DMS153 (cell line): ENCODE data around the gene RND2.
"Not testable (repeated sequence)": the region's sequence is repeated elsewhere in the genome, so short reads cannot be mapped to it uniquely, and the experiment has no call there.

Experiments used
- DNase-seq: peaks from one replicate; lab custom pipeline; 2025; lab: John Stamatoyannopoulos, UW

Gene RND2, protein sequence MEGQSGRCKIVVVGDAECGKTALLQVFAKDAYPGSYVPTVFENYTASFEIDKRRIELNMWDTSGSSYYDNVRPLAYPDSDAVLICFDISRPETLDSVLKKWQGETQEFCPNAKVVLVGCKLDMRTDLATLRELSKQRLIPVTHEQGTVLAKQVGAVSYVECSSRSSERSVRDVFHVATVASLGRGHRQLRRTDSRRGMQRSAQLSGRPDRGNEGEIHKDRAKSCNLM

DNA sequence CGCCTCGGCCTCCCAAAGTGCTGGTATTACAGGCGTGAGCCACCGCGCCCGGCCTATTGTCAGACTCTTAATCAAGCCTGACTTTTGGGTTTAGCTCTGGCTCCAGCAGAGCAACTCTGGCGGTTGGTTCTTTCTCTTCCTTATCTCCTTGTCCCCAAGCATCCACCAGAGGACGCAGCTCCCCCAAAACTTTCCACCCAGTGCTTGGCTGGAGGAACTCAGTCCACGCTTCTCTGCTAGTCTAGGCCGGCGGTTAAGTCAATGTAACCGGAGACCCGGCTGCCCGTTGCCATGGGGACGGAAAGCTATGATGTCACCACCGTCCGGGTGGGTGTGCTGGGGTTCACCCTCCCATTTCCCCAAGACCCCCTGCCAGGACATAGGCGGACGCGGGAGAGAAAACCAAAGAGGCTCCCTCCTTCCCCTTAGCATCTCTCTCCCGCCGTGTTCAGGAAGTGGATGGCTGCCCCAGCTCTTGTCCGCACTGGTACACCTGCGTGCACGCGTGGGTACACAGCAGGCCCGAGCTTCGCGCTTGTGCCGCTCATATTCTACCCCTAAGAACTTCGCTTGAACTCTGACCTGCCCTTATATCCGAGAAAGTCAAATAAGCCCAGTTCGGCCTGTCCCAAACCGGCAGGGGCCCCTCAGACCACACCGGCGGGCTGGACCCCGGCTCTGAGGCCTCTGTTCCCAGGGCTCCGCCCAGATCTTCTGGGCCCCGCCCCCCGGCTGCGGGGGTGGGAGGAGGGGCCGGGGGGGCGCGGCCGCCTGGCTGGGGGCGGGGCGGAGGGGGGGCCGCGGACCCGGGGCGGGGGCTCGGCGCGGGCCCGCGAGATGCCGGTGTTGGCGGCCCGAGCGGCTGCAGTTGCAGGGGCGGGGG, at the start of gene RND2:
Gene RND2, plus strand, starts transcription at position 825 of the 883 bp plus-strand sequence. CDS start 117 bp downstream, outside the sequence.
- DNase-seq, result peak; percentile 90

DNA sequence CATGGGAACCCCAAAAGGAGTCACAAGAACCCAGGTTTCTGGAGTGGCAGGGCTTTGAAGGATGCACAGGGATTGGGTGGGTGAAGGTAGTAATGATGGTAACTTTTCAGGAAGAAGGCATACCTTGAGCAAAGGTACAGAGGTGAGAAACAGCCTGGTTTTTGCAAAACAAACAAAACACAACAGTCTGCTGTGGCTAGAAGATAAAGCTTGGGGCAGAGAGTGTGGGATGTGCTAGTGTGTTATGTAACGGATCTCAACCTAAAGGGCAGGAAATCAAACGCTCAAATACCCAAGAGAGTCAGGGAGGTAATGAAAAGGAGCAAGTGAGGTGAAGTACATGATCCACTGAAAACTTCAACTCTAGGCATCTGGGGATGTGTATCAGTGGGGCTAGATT, 49.8 kb upstream of the RND2 start:
- DNase-seq, result no peak

DNA sequence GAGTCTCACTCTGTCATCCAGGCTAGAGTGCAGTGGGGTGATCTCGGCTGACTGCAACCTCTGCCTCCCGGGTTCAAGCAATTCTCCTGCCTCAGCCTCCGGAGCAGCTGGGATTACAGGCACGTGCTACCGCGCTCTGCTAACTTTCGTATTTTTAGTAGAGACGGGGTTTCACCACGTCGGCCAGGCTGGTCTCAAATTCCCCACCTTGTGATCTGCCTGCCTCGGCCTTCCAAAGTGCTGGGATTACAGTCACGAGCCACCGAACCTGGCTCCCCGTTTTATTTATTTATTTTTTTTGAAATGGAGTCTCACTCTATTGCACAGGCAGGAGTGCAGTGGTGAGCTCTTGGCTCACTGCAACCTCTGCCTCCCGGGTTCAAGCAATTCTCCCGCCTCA, 49.3 kb upstream of the RND2 start:
- not testable (repeated sequence) for DNase-seq

DNA sequence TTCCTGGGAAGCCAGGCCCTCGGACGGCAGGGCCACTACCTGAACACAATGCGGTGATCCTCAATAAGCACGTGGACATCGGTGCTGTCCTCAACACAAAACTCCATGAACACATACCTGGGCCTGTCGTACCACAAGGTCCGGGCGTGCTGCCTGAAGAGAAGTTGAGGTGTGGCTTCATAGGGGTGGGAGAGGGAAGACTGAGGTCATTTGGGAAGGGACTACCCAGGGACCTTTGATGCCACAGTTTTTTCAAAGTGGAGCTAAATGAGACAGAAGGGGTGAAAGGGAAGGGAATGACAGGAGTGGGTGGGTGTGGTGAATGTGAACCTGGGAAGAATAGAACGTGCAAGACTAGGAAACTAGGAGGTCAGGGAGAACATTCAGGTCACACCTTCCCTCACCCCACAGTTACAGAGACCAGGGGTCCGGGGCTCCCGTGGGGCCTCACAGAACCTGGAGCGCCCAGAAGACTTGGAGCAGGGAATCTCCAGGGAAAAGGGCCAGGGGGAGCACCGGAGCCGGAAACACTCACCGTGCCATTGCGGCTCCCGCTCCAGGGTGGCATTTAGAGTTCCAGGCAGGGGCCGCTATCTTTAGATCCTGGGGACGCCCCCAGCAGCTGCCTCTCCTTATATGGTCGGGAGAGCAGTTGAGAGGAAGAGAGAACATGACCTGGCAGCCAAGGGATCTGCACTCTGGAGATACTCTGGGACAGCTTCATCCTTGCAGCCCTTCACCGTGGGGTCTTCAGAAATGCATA, 45.3 kb upstream of the RND2 start, which contains the start of gene PTGES3L:
Gene PTGES3L, minus strand, starts transcription at position 570 of the 763 bp plus-strand sequence. Its CDS starts 27 bp downstream, at position 543.
- peak; percentile 67 for DNase-seq

DNA sequence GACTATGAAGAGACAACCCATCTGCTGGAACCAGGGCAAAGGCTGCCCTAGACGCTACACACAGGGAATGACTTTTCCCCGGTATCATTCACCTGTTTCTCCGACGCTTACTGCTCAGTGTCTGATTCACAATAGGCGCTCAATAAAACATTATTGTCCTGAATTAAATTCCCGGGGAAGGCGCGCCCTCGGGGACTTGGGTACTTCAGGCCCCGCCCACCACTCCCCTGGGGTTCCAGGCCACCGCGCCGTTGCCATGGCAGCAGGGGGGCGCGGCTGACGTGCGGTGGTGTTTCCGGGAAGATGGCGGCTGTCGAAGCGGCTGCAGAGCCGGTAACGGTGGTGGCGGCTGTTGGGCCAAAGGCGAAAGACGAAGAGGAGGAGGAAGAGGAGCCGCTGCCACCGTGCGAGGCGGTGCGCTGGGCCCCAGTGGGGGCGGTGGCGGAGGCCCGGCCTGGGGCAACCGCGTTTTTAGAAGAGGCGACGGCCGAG, 44.7 kb upstream of the RND2 start, which contains the start of gene RUNDC1:
Gene RUNDC1, plus strand, starts transcription at position 292 of the 492 bp plus-strand sequence. Its CDS starts 12 bp downstream, at position 304.
- DNase-seq, result peak; percentile 81

DNA sequence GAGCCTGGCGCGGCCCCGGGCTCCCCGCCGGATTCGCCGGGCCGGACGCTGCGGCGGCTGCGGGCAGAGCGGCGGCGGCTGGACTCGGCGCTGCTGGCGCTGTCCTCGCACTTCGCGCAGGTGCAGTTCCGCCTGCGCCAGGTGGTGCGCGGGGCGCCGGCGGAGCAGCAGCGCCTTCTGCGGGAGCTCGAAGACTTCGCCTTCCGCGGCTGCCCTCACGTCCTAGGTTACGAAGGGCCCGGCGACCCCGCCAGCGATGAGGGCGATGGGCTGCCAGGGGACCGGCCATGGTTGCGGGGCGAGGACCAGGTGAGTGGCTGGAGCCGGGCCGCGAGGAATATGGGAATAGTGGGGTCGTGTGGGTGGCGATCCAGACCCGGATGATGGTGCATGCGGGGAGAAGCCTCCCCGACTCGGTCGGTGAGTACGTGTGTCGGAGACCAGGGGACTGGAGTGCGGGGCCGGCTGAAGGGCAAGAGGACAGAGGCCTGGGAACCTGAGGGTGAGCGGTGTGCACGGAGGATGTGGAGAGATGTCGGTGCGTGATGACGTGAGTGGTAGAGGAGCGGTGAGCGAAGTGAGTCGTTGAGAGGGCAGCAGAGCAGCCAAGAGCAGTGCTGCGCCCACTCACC, 44.1 kb upstream of the RND2 start:
- DNase-seq, result peak; percentile 5

DNA sequence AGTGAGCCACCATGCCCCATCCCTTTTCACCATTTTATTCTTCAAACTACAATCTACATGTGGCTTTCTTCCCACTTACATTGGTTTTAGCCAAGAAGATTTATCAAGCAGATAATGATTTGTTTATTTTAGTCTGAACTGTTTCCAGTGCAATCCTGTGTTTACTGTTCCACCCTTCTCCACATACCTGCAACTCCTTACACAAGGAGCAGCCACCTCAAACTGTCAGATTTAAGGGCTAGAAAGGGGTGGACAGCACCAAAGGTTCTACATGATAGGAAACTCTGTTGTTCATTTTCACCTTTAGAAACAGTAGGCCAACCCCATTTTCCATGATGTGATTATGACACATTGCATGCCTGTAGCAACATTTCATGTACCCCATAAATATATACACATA, 42.8 kb upstream of the RND2 start:
- no peak for DNase-seq

DNA sequence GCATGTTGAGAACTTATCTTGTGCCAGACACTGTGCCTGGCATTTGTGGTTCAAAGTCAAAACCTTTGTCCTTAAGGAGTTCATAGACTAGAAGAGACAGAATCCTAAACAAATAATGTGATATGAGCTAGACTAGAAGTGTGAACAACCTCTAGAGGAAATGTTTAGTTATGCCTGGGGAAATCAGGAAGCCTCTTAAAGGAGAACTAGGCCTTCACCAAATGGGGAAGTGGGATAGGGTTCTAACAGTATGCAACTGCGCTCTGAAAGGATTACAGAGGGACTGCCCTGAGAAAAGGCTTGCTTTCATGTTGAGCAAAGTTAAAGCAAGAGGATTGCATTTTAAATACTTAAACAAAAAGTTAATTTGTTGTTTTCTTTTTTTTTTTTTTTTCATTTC, 39.8 kb upstream of the RND2 start:
- no peak for DNase-seq

DNA sequence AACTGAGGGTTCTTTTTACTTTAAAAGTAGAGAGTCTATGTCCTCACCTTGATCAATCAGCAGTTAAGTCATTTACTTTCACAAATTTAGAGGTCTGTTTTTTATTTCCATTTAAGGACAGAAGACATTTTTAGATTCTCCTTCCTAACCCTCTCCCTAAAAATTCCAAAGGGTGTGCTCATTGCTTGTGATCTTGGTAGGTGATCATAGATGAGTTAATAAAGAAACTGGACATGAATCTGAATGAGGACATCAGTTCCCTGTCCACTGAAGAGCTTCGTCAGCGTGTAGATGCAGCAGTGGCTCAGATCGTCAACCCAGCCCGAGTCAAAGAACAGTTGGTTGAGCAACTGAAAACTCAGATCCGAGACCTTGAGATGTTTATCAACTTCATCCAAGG, 35.9 kb upstream of the RND2 start:
- no peak for DNase-seq

DNA sequence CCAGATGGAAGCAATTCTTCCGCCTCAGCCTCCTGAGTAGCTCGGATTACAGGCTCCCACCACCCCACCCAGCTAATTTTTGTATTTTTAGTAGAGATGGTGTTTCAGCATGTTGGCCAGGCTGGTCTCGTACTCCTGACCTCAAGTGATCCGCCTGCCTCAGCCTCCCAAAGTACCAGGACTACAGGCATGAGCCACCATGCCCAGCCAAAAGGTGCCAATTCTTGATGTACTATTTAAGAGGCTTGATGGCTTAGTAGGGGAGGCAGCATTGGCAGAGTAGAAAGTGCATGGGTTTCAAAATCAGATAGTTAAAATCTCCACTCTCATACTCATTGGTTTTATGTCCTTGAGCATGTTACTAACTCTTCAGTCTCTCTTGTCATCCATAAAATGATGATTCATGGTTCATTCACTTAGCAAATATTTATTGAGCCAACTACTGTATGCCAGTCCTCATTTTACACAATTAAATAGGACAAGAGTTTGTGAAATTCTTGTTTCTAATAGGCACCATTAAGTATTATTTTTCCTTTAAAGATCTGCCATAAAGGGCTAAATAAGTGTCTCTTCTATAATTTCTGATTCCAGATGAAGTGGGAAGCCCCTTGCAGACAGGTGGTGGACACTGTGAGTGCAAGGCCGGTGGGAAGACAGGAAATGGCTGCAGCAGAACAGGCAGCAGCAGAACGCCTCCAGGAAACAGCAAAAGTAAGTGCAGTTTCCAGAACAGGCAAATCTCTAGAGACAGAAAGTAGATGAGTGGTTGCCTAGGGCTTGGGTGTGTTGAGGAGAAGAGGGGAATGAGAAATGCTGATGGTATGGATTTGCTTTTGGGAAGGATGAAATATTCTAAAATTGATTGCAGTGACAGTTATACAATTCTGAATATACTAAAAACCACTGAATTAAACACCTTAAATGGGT, 35.0 kb upstream of the RND2 start:
- DNase-seq, result no peak

DNA sequence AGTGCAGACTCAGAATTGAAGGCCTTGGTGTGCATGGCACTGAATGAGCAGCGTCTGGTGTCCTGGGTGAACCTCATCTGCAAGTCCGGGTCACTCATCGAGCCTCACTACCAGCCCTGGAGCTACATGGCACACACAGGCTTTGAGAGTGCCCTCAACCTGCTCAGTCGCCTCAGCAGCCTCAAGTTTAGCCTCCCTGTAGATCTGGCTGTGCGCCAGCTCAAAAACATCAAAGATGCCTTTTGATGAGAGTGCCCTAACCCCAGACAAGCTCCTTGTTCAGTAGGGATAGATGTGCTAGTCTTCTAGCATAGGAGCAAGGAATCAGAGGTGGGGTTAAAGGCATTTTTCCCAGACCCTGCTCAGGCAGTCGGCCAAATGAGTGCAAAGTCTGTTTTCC, 33.6 kb upstream of the RND2 start:
- no peak for DNase-seq

DNA sequence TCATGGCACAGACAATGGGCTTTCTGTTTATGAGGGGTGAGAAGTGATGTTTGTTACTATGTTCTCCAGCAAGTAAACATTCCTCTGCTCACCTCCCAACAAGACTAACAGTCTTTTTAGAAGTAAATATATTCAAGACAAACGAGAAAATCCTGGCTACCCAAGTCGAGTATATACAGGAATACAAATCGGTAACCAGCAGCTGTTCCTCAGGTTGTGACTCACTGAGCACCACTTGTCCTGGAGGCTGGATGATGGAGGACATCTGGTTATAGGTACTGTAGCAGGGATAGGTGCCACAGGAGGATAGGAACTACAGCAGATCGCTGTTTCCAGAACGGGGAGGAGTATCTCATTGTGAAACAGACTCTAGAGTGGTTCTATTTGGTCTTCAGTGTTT, 32.2 kb upstream of the RND2 start:
- DNase-seq, result no peak

DNA sequence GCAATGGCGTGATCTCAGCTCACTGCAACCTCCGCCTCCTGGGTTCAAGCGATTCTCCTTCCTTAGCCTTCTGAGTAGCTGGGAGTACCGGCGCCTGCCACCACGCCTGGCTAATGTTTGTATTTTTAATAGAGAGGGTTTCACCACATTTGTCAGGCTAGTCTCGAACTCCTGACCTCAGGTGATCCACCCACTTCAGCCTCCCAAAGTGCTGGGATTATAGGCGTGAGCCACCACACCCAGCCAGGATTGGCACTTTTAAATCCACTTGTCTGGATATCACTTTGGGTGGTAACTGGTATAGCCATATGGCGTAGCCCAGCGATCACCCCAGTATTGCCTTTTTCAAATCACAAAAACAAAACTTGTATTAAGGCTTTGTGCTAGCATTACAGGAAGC, 31.1 kb upstream of the RND2 start:
- not testable (repeated sequence) for DNase-seq

DNA sequence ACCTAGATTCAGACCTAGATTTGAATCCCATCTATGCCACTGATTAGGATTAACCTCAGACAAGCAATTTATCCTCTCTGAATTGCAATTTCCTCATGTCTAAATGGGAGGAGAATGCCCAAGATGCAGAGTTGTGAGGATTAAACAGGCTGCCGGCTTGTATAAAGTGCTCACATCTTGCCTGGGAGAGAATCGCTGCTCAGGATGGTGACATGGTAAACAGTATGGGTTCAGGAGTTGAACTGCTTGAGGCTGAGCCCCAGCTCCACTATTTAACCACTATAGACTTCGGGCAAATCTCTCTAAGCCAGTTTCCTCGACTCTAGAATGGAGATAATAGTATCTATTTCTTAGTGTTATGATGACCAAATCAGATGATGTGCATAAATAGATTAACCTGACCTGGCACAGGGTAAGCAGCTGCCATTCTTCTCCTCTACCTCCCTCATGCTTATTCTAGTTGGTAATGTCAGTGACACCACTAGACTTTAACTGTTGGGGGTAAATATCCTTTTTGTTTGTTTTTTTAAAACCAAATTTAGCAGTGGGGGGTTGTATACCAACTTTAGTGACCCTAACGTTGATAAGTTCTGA, 27.5 kb upstream of the RND2 start:
- DNase-seq, result no peak

DNA sequence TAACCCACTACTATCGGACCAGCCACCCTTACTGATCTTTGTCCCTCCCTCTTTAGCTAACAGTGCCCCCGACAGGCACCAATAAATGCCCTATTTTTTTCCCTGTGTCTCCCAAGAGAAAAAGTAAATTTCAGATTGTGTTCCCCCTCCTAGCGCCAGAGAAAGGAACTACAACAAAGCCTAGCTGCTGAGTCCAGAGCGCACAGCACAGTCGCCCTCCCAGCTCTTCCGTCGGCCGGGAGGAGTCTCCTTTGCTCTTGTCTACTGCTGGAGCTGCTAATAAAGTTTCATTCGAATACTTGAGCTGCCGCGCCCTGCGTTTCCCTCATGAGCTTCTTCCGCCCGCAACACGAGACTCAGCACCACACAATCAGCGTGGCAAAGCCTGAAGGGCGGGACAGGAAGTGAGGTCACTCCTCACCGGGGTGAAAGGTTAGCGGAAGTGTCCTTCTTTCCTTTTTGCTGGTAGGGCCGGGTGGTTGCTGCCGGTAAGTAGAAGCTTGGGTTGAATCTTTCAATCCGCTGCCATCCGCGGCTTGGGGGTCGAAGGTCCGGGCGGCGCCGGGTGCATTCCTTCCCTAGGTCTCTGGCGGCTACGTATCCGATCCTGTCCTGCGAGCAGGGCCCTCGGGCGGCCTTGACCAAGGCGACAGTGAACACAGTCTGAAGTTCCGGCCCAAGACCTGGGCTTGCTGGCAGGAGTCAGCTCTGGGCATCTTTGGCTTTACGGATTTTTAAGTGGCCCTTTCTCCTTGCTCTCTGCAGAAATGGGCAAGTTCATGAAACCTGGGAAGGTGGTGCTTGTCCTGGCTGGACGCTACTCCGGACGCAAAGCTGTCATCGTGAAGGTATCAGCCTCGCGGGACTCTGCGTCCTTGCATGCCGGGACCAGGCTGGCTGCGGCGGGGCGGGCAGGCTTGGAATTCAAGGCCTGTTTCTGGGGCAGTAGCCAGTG, 26.8 kb upstream of the RND2 start, which contains the start of gene RPL27:
Gene RPL27, plus strand, starts transcription at position 436 of the 955 bp plus-strand sequence. Its CDS starts 332 bp downstream, at position 768.
- peak; percentile 100 for DNase-seq

DNA sequence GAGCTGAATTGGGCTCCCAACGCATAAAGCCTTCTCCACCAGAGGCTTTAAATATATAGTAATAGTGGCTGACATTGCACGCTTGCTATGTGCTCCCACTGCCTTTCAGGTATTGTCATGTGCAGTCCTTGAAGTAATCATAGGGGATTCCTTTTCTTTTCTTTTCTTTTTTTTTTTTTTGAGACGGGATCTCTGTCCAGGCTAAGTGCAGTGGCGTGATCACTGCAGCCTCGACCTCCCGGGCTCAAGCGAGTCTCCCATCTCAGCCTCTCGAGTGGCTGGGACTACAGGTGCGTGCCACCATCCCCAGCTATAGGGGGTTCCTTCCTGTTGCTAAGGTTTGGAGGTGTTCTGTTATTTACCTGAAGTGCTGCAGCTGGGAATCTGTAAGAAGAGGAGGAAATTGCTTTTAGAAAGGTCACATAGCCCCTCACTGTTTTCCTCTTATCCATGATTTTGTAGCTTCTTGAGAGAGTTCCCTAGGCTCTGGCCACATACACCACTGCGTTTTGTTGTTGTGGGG, 26.0 kb upstream of the RND2 start:
- no peak for DNase-seq

DNA sequence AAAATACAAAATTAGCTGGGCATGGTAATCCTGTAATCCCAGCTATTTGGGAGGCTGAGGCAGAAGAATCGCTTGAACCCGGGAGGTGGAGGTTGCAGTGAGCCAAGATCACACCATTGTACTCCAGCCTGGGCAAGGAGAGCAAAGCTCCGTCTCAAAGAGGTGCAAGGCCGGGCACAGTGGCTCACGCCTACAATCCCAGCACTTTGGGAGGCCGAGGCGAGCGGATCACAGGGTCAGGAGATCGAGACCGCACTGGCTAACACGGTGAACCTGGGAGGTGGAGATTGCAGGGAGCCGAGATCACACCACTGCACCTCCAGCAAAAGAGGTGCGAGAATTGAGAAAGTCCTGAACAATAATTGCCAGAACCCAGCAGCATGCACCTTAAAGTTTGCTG, 24.1 kb upstream of the RND2 start:
- not testable (repeated sequence) for DNase-seq

DNA sequence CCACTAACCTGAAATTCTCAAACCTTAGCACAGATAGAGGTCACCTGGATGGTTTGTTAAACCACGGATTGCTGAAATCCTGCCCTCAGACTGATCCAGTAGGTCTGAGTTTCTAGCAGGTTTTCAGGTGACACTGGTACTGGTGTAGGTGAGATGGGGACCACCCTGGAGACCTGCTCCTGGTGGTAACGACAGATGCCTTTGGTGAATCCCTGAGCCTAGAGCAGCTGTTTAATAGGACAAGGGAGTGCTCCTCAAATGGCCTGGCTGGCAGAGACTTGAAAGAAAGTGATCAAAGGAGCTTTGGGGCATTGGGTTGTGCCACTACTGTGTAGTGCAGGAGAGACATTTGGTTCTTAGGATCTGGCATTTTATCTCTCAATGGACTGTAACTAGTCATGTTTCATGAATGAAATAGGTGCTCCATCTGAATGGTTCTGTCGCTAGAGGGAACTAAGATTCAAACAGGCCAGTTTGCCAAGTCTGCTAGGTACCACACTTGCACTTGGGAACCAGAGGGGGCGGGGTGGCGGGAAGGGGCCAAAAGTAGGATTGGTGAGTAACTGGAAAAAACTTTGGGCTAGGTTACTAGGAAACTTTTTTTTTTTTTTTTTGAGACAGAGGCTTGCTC, 21.4 kb upstream of the RND2 start:
- DNase-seq, result no peak
